T-helper 9 cell (primary cell): ENCODE data around the gene DENND2A.
"Not testable (repeated sequence)": the region's sequence is repeated elsewhere in the genome, so short reads cannot be mapped to it uniquely, and the experiment has no call there.

Source experiments
- DNase-seq: peaks from one replicate; pipeline ENCODE4 v3.0.0-alpha.2; 2020

Gene DENND2A

DNA sequence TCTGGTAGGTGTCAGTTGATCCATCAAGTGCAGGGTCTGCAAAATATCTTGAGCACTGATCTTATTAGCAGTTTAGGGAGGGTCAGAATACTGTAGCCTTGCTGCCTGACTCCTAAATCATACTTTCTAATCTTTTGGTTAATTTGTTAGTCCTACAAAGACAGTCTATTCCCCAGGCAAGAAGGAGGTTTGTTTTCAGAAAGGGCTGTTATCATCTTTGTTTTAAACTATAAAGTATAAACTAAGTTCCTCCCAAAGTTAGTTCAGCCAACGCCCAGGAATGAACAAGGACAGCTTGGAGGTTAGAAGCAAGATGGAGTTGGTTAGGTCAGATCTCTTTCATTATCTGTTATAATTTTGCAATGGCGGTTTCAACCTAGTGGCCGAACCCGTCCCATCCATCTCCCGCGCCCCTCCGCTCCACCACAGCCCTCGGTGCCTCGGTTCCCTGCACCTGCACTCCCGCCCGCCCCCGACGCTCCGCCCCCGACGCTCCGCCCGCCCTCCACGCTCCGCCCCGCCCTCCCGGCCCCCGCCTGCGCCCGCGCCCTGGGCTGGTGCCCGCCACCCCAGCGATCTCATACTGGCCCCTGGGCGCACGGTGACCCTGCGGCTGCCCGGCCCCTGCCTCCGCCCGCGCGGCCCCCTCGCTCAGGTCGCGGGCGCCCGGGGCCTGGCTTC, 31.9 kb upstream of the DENND2A start, which contains the start of gene ADCK2:
TSS of gene ADCK2 (plus strand) at position 564 of the 681 bp plus-strand sequence. CDS start 386 bp downstream, outside the sequence.
- DNase-seq = peak; percentile 58

DNA sequence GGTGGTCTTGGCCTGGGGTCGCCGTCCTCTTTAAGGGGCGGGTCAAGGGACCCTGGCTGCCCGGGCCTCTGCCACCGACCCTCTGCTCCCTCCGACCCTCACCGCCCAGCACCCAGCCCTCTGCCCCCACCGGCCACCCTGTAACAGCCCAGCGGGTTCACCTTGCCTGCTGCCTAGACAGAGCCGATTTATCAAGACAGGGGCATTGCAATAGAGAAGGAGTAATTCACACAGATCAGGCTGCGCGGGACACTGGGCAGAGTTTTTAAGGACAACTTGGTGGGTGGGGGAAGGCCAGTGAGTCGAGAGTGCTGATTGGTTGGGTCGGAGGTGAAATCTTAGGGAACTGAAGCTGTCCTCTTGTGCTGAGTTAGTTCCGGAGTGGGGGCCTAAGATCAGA, 31.4 kb upstream of the DENND2A start:
- no peak for DNase-seq

DNA sequence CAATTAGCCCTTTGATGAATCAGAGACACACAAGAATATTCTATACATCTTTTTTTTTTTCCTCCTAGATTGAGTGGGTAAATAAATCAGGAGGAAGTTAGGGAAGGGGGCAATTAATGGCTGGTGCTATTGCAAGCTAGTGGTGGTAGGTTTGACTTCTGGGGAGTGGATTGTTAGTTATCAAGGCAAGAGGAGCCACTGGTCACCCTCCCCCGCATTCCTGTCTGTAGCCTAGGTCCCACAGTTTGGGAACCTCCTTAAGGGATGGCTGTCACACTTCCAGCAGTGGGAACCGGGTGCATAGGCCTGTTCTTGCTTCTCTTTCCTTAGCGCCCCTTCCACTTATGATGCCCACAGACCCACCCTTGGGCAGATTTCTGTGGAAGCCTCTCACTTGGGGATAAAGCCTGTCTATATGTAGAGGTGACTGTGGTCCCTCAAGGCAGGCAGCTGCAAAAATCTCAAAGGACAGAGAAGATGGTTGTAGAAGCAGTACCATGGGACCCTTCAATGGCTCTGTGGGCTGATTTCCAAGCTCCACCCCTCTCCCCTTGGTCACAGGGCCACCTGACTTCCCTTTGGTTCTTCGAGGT, 29.8 kb upstream of the DENND2A start:
- DNase-seq = no peak

DNA sequence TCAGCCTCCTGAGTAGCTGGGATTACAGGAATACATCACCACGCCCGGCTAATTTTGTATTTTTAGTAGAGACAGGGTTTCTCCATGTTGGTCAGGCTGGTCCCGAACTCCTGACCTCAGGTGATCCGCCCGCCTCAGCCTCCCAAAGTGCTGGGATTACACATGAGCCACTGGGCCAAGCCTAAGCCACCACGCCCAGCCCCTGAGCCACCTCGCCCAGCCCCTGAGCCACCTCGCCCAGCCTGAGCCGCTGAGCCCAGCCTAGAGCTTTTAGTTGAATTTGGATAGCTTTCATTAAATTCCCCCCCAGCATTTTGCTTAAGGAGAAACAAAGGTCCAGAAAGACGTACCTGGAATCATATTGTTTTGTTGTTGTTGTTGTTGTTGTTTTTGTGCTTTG, 29.2 kb upstream of the DENND2A start:
- DNase-seq = not testable (repeated sequence)

DNA sequence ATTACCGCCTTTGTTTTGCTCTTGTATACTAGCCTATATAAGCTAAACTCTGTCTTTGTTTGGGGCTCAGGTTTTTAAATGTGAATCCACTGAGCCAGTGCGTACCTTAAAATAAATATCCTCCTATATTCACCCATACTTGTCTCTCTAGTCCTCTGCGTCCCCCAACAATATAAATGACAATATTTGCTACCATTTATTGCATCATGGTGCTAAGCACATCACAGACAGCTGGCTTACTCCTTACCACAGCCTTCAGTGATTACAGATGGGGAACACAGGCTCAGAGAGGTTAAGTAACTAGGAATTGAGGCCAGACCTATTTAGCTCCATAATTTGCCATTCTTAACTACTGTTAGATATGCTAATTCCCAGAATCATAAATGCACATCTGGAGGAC, 28.7 kb upstream of the DENND2A start:
- no peak for DNase-seq

DNA sequence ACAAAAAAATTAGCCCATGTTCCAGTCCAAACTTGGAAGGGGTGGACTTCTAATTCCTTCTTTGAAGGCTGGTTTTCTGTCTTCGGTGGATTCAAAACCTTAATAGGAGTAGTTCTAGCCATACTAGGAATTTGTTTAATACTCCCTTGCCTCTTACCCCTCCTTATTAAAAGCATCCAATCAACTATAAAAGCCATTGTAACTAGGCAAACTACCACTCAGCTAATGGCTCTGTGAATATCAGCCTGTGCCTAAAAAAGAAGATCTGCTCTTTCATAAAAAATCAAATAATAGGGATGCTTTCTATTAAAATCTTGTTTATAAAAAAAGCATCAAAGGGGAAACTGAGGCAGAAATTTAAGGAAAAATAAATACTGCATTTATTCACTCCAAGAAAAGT, 28.0 kb upstream of the DENND2A start:
- no peak for DNase-seq

DNA sequence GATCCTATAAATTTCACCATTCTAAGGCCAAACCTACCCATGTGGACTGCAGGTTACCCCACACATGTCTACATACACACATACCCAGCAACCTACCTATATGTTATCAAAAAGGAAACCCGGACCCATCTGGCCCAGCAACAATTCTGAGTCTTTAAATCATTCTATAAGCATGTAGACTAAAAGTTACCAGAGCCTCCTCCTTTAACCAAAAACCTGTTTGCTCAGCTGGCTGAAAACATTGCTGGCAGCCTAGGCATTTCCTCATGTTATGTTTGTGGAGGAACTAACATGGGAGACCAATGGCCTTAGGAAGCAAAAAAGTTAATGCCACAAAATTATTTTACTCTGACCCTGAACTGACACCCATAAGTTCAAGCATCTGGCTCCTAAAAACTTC, 26.9 kb upstream of the DENND2A start:
- no peak for DNase-seq

DNA sequence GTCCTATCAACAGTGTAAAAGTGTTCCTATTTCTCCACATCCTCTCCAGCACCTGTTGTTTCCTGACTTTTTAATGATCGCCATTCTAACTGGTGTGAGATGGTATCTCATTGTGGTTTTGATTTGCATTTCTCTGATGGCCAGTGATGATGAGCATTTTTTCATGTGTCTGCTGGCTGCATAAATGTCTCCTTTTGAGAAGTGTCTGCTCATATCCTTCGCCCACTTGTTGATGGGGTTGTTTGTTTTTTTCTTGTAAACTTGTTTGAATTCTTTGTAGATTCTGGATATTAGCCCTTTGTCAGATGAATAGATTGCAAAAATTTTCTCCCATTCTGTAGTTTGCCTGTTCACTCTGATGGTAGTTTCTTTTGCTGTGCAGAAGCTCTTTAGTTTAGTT, 22.3 kb upstream of the DENND2A start:
- not testable (repeated sequence) for DNase-seq

DNA sequence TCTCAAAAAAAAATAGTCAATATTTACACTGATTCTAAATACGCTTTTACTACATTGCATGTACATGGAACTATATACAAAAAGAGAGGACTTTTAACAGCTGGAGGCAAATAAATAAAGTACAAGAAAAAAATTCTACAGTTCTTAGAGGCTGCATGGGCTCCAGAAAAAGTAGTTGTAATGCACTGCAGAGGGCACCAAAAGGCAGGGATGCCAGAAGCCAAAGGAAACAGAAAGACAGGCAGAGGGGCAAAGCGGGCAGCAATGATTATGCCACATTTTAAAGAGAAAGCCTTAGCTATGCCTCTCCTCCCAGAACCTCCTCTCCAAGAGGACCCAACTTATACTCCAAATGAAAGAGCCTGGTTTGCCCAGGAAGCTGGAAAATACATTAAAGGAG, 20.5 kb upstream of the DENND2A start:
- no peak for DNase-seq

DNA sequence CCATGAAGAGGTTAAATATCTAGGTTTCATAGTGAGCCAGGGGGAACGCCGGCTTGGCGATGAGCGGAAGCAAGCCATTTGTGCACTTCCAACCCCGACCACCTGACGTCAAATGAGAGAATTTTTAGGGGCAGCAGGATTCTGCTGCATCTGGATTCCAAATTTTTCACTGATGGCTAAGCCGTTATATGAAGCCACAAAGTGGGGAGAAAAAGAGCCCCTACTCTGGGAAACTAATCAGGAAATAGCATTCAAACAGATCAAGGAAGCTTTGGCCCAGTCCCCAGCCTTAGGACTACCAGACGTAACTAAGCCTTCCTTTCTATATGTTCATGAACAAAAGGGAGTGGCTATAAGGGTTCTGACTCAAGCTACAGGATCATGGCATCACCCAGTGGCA, 19.2 kb upstream of the DENND2A start:
- no peak for DNase-seq

DNA sequence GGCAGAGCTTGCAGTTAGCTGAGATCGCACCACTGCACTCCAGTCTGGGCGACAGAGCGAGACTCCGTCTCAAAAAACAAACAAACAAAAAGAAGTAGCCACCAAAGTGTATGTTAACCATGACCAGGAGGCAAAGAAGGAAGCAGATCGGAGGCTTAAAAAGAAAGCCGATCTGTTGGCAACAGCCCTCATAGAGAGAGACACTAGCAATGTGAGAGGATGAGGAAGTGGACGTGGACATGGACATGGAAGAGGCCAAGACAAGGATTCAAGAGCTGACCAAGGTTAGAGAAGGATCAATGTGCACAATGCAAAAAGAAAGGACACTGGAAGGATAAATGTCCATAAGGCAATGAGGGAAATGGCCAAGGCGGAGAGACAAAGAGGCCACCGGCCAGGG, 17.3 kb upstream of the DENND2A start:
- no peak for DNase-seq

DNA sequence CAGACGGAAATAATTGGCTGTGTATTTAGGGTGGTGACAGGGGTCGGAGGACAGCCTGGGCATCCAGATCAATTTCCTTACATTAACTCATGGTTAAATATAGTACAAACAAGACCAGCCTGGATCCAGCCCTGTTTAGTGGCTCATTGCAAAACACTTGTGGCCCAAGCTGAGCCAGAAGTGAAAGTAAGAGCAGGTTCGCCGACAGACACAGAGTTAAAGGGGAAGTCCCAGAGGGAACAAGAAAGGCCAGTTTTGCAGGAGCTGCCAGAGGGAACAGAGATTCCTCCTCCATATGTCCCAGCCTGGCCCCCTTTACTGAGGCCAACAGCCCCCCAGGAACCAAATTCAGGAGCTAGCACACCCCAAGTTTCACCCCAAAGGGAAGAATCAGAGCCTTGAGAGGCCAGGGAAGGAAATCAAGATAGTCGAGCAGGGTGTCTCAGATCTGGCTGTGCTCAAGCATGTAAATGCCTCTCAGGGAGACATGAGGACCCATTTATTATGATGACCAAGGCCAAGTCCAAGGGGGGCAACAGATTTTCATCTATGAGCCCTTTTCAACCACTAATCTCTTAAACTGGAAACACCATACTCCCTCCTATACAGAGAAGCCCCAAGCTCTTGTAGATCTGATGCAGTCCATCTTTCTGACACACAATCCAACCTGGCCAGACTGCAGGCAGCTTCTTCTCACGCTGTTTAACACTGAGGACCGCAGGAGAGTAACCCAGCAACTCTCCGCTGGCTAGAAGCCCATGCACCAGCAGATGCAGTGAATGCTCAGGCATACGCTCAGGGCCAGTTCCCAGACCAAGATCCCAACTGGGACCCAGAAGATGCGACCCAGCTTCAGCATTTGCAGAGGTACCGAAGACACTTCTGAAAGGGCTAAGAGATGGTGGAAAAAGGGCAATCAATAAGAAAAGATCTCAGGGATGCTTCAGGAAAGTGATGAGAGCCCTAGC, 16.2 kb upstream of the DENND2A start:
- DNase-seq = no peak

DNA sequence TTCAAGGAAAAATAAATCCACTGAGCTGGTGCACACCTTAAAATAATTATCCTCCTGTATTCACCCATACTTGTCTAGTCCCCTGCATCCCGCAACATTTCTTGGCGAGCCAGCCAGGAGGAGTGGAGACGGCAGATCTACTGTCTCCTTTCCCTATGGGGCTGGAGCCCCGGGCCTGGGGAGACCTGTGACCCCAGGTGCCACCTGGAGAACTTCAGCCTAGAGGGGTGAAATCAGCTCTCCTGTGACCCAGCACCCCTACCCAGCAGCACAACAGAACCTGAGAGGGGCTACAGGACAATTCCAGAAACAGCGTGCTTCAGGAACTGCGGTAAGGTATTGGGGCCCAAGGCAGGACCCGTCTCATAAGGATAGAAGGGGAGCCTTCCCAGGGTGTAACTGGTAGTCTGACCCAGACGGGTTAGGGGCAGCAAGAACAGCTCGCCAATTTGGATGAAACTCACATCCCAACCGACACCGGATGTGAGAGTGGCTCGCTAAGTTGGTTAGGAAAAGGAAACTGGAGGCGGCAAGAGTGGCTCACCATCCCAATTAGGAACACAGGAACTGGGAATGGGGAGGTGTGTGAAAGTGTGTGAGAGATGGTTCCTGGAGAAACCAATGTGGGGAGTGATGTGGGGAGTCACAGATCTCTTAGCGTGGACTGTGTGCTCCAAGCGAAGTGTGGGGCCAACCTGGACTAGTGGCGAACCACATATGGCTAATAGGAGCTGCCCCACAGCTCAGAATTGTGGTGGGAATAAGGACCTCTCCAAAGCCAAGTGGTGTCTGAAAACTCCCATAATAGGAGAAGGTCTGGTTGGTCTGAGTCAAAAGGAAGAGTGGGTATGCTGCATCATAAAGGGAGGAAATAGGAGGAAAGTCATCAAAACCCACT, 15.1 kb upstream of the DENND2A start:
- DNase-seq = no peak

DNA sequence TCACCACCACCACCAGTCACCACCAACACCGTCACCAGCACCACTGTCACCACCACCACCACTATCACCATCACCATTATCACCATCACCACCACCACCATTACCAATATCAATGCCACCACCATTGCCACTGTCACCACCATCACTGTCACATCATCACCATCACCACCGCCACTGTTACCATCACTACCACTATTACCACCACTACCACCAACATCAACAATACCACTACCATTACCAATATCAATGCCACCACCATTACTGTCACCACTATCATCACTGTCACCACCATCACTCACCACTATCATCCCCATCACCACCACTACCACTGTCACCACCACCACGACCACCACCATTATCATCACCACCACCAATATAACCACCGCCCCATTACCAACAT, 14.0 kb upstream of the DENND2A start:
- DNase-seq = no peak

DNA sequence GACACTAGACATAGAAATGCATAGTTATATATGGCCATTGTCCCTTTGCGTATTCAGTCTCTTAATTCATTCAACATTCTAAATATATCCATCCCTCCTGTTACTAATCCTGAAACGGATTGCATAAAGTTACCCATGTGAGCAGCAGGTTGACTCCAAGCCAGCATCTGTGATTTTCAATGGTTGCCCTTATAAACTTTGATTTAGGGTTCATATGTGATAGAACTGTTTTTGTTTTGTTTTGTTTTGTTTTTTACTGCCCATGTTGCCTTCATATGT, 13.4 kb upstream of the DENND2A start:
- DNase-seq = no peak

DNA sequence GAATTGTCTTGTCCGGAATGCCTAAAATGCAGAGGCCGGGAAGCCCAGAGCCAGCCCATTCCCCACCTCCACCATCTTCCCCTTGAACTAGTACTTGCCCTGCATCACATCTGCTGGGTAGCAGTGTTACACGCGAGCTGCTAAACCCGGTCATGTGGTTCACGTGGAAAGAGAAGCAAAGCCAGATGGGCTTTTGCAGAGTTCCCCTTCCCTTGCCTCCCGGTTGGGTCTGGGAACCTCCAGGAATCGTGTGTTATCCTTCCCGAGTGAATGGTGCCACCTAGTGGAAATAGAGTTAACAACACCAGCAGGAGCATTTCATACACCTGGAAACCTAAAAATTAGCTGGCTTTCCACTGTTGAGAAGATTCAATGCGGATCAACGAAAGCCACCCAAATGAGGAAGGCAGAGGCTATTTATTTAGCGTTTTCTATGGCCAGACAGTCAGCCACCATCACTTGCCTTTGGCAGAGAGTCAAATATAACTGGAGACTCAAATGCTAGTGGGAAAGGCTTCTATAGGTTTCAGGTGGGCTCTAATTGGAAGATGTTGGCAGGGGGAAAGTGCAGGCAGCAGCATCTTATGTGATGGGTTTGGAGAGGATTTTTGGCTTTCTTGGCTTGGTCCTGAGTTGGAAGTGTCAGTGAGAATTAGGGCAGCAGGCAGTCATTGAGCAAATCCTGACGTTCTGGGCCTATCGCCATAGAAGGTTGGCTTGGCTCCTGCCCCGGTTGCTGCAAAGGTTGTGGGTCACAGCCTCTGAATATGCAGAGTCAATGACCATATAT, 12.9 kb upstream of the DENND2A start:
- DNase-seq = no peak

DNA sequence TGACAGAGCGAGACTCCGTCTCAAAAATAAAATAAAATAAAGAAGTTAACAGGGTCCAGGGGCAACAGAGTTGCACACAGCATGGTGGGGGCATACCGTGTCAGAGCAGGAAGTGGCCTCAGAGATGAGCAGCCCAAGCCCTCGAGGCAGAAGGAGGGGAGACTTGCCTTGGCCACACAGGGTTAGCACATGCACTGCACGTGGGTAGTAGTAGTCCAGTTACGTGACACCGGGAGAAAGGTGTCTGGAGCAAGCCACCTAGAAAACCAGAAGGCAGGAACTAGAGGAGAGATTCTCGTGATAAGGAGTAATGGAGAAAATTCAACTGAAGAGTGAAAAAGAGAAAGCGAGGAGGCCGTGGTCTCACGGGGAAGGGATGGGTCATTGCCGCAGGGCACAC, 9.8 kb upstream of the DENND2A start:
- DNase-seq = no peak

DNA sequence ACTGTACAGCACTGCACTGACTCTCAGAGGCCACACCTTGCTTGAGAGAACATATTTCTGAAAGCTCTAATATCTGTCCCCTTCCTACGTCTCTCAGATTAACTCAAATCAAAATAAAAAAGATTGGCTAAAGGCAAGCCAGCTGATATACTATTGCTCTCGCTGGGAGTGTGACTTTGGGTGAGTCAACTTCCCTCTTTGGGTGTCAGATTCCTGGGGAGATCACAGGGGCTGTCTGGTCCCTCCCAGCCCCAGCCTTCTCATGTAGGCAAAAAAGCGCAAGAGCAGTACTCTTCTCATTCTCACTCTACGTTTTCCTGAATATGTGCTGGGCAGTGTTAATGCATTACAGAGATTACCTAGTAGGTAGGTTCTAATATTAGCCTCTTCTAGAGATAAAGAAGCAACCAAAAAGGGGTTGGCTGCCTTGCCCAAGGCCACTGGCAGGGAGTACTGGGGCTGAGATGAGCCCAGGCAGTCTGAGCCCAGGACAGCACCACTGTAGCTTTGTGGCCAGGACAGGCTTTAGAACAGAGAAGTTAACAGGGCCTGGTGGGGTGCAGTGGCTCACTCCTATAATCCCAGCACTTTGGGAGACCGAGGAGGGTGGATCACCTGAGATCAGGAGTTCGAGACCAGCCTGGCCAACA, 9.1 kb upstream of the DENND2A start:
- DNase-seq = no peak

DNA sequence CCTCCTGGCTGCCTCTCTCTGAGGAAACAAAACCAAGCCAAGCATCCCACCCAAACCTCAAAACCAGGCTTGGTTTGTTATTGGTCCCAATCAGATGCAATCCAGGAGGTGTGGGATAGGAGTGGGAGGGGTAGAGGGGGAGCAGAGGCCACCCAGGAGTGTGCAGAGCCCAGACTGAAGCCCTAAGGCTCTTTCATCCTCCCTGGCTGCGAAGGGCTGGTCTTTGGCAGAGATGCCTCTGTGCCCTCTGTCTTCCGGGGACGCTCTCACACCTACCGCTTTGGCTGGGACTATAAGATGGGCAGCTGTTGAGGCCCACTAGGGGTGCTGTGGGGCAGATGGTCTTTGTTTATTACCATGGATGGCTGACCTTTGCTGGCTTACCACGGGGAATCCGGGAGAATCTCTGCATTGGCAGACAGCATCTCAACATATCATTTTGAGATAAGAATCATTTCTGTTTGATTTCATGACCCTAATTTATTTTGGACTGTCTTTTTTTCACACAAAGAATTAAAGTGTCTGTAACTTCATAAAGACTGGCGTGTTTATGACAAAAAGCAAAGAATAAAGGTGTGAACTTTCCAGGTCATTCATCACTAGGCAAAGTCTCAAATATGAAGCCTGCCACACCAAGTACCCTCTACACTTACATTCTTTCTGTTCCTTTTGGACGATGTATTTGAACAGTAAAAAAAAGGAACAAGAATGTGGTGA, 6.5 kb upstream of the DENND2A start:
- peak; percentile 12 for DNase-seq

DNA sequence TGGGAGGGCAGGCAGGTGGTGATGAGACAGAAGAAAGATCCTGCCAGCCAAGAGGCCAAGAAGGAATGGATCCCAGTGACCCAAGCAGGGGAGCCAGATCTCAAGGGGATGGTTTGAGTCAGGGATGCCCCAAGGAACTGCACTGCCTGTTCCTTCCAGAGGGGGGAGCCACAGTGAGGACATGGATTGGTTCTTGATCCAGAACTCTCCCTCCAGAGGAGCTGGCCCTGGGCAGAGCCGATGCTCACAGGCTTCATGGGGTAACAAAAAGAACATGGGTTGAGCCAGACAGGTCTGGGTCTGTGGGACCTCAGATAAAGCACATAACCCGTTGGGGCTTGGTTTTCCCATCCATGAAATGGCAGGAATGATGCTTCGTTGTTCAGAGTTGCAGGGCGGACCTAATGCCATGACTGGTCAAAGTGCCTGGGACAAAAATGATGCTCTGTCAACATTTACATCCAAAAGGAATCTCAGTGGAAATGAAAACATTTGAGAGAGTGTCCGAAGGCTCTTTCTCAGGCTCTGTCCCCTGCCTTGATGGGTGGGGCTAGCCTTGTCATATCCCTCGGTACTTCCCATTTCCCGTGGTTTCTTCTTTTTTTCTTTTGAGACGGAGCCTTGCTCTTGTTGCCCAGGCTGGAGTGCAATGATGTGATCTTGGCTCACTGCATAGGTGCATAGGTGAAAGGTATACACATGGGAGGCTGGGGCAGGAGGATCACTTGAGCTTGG, 4.7 kb upstream of the DENND2A start:
- DNase-seq = no peak
